Hematopoietic multipotent progenitor cell treated with erythropoietin and hydrocortisone succinate and interleukin-3 and kit ligand, for 8 days (in vitro differentiated cells): Measurements from ENCODE around the gene DENND1A.
"Not testable (repeated sequence)": the region's sequence is repeated elsewhere in the genome, so short reads cannot be mapped to it uniquely, and the experiment has no call there.

Experiments
- DNase-seq: peaks from one replicate; pipeline ENCODE4 v3.0.0-alpha.2; 2015

Gene DENND1A

DNA sequence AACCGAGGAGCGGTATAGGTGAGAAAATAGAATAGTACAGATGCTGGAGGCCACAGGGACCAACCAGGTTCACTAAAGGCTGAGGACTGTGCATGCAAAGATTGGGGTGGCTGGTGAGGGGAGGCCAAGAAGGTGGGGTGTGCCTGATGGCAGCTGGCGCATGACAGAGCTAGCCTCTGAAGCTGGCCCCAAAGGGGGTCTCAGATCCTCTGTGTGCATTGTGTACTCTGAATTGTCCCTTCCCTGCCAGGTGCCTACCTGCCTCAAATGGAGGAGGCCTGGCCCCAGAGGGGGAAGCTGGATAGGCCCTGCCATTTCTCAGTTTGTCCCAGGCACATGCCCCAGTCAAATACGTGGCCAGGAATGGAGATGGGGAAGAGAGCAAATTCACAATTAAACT lies 510.8 kb downstream of the DENND1A start:
- no peak for DNase-seq

DNA sequence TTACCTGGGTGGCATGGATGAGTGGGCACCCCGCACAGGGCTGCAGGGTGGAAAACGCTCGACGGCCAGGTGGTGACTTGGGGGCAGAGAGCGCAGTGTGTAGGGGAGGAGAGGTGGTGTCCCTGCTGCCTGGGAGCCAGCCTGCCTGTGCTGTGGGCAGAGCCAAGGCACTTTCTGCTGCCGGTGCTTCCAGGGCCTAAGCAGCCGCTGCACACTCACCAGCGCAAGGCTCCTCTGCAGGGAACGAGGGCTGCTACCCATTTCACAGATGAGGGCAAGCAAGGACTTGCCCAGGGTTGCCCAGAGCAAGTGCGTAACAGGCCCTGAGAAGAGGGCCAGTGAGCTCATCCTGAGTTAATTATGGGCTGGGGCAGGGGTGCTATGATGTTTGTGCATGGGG lies 511.4 kb downstream of the DENND1A start:
- no peak for DNase-seq

DNA sequence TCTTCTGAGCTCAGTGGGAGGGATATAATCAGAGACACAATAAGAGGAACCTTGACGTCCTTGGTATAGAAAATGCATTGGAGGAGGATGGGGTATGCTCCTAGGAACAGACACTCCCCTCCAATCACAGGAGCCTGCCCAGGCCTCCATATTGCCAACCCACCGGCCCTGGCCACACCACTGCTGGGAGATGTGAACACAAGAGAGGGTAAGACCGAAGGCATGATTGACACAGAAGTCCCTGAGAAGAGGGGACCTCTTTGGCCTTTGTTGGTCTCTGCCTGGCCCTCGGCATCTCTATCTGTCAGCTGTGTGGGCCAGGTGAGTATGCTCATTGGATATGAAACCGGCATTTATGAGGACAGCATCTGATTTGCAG lies 511.9 kb downstream of the DENND1A start:
- no peak for DNase-seq

DNA sequence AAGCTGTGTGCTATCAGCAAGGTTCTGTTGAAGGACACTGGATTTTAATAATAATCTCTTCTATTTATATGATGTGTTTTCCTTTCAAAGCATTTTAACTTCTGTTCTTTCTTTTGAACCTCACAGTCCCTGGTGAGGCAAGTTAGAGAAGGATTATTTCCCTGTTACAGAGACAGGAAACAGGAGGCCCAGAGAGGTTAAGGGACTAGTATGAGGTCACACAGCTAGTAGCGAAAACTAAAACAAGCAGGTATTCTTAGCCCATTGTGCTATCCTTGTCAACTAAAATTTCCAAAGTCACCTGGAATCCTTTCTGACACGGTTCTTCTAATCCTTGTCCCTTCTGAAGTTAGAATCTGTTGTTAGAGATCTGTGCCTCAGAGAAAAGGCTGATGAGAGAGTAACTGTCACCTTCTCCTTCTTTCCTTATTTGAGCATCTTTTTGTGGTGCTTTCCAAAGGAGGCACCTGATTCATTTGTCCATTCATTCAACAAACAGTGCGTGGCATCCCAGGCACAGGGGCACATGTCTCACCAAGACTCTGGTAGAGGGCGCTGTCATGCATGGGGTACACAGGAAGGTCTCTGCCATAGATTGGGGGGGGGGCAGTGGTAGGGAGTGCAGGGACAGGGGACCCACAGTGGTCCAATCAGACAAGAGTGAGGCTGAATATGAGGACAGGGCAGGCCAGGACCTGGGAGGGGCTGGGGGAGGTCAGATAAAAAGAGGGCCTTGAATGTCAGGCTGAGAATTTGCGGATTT lies 512.5 kb downstream of the DENND1A start:
- DNase-seq: no peak

DNA sequence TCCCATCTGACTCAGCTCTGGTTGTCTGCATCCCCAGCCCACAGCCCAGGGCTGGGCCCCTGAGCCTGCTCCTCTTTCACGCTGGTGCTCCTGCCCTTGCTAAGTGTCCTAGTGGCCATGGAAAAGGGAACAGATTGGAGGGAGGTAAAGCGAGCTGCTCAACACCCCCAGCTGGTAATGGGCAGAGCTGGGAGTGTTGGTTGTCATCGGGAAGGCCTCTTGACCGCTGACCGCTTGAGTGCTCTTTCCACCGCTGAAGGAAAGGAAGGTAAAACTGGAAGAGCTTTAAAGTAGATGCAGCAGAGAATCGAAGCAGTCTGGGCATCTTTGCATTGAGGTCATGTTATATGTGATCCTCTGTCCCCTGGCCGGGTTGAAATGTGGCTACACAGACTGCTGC lies 513.8 kb downstream of the DENND1A start:
- no peak for DNase-seq

DNA sequence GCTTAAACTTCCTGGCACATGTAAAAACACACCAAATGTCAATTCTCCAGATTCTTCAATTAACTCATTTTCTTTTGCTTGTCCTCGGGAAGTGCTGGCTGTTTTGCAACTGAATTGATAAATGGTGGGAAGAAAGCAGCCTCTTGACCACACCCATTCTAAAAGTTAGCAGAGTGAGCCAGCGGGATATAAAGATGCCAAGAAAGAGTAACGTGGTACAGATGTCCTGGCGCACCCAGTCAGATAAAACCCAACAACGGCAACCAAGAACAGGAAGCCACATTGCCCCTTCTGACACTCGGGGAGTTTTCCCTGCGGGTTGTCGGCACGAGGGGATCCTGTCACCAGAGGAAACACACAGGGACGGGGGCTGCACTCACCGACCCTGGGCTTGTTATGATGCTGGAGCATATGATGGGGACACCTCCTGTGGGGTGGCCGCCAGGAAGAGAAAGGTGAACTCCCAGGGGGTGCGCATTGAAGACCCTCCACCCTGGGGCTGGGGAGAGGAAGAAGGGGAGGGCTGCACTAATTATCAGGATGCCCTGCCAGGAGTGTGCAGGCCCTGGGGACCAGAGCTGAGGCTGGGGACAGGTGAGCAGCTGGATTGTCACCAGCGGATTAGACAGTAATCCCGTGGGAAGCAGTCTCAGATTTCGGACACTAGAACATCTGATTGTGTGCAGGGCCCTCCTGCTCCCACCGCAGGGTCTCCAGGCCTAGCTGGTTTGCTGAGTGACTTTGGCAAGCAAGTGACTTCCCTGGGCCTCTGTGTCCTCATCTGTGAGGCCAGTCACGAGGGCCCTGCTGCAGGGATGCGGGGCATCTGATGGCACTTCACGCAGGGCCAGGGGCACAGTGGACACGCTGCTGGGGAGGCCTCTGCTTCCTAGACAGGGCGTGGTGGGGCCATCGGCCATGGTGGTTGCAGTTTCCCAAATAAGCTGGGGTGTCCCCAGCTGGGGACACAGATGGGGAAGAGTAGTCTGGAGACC lies 514.7 kb downstream of the DENND1A start:
- DNase-seq: peak; percentile 70

DNA sequence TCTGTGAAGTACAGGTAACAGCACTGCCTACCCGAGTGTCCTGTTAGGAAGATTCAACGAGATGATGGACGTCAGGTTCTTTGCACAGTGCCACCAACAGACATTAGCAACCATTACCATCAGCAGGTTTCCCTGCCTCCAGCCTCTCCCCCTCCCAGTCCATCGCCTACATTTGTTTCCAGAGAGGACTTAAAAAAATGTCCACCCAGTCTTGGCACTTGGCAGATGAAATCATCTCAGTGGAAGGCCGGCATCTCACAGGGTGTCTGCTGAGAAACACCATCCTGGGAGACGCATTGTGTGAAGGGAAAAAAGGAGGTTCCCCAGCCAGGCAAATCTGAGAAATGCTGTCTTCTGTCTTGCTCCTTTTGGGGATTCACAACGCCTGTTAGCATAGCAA lies 515.7 kb downstream of the DENND1A start:
- no peak for DNase-seq

DNA sequence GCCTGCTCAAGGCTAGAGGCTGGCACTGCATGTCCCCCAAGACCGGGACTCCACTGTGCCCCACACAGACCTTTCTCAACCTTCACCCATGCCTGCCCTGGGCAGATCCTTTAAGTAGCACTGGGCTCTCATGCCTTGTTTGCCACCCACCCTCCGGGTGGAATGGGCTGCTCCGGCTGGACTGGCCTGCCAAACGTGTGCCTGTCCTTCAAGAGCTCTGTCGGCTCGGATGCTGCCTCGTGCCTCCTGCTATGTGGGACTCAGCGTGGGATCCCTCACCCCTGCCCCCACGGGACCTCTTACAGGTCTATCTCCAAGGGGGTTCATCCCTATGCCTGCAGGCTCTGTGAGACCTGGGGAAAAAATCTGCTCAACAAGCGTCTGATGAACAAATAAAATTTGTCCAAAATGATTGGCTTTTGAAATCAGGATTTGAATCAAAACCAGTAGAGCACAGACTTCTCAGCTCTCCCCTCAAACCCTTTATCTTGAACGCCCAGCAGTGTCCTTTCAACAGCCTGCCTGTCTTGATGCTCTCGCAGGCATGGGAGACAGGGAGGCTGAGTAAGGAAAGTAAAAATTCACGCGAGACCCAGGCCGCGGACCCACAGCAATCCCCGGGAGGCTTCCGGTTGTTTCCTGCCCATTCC lies 517.6 kb downstream of the DENND1A start:
- DNase-seq: no peak

DNA sequence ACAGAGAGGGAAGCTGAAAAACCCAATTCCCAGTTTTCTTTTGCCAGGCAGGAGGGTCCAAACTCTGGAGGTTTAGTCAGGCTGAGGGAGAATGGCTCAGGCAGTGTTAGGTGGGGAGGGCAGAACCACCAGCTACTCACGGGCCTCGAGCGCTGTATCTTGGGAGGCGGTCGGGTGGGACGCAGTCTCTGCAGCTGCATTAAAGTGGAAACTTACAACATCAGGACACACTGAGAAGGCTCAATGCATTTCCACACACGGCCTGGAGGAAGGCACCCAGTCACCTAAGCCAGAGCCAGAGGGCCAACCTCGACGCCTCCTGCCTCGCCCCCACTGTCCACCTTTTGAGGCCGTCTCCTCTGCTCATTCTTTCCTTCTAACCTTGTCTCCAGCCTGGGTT lies 518.3 kb downstream of the DENND1A start:
- no peak for DNase-seq

DNA sequence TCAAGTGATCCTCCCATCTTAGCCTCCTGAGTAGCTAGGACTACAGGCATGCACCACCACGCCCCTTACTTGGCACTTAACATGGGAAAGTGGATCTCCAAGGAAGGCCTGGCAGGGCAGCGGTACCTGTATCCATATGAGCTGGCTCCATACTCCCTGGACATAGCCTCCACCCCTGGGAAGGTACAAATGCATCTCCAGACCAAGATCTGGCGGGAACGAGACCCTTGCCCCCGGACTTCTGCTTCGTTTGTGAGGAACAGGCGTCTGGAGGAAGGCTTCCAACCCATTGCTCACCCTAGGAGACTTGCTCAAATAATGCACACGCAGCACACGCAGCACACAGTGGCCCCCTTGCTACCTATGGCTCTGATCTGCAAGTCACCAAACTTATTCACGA lies 518.7 kb downstream of the DENND1A start:
- no peak for DNase-seq

DNA sequence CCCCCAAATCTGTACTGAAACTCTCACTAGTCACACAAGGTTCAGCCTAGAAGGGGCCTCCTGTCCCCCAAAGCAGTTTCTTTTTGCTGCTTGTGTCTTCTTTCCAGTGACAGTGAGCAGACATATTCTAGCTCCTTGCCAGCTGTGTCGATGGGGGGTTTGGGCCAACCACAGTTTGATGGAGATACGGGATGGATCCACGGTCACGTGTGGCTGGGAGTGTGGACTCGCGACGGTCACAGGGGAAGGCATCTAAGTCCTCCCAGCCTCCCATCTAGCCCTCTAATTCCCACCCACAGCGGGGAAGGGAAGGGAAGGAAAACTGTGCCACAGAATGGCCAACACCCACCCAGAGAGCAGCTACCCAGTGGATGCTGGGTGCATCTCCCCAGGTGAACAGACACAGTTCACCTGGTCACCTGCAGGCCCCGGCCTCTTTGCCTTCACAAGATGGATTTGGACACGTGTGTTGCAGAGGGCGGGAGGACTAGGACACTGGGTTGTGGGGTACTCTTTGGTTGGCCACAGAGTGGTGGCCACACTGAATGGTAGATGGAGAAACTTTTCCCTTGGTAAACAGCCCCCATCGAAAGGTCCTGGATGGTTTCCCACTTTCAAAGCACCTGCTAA lies 519.5 kb downstream of the DENND1A start:
- DNase-seq: no peak

DNA sequence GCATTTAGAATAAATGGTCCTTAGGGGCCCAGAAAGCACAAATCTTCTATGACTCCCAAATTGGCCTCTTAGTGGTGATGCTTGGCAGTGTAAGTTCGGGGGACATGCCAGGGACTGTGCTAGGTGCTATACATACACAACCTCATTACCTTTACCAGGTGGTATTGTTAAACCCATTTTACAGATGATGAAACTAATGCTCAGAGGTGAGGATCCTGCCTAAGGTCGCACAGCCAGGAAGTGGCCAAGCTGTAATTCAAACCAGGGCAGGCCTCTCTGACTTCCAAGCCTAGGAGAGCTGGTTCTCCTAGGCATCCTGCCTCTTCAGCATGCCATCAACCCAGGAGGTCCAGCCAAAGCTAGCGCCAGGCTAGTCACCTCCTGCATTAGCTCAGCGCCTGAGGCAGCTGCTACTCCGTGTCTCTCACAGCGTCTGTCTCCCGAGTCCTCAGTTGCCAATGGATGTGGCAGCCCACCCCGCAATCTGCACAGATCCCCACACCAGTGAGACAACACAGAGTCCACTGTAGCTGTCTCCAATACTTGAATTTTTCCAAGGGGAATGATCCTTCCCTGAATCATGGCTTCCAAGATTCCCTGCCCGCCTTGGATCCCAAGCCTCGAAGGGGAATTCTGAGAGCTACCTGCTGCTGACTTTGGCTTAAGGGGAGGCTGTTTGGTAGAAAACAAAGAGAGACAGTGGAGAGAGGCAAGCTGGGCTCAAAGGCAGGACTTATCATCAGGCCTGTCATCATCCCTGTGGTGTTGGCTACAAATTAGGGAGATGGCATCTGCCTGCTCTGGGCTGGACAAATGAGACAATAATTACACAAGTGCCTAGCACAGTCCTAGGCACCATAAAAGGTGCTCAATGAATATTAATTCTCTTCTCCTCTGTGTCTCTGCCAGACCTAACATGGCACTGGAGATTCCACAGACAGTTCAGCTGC lies 521.3 kb downstream of the DENND1A start:
- DNase-seq: no peak

DNA sequence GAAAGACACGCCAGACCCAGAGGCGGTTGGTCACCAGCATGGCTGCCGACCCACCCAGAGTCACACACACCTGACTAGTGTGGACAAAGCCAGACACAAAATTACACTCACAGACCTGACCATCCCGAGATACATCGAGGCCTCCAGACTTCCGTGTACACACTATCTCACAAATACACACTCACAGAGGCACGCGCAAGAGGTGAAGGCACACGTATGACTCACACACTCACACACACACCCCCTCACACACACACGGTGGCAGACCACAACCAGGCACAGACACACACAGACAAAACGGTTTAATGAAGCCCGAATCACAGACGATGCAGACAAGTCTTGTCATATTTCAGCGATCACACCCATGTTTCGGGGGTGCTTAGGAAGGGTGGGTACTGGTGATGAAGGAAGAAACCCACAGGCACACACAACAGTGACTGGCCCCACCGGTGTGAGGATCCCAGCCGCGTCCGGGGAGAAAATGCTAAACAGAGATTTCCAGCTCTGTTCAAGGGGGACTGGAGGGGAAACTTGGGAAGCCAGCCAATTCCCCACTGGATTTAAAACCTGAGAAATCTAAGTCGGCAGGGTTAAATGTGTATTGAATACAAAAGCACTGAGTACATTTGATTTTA lies 522.6 kb downstream of the DENND1A start:
- DNase-seq: no peak

DNA sequence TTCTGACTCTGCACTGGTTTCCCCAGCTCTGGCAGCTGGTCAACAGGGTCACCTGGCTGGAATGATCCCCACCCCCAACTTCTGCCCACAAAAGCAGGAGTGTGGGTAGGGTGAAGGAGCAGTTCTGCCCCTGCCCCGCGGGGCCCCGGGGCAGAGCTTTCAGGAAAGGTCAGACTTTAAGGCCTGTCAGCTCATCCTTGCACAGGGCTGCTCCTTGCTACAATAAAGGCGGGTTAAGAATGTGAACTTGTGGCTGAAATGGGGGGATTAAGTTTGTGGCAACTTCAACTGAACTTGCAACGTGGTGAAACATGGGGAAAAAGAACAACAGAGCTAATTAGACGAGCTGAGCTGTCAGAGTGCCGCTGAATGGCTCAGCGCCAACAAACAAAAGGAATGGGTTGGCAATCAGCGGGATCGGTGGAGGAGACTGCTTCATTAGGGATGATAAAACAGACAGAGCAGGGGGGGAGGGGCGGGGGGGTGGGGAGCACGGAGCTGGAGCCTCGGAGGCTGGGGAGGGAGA lies 523.2 kb downstream of the DENND1A start:
- no peak for DNase-seq

DNA sequence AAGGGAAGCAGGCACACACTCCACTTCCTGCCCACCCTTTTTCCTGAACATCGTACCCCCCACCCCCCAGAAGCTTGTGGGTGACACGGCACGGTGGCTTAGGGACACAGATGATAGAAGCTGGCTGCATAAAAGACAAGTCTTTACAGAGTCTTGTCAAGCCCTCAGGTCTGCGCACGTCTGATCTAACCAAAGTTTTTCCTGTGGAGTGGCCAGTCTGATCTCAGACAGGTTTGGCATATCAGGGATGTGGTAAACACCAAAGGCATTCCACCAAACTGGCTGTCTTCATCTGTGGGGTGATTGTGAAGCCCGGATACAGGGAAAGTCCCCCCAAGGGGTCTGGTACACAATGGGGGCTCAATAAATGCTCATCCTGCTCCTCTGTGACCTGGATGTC lies 523.9 kb downstream of the DENND1A start:
- no peak for DNase-seq

DNA sequence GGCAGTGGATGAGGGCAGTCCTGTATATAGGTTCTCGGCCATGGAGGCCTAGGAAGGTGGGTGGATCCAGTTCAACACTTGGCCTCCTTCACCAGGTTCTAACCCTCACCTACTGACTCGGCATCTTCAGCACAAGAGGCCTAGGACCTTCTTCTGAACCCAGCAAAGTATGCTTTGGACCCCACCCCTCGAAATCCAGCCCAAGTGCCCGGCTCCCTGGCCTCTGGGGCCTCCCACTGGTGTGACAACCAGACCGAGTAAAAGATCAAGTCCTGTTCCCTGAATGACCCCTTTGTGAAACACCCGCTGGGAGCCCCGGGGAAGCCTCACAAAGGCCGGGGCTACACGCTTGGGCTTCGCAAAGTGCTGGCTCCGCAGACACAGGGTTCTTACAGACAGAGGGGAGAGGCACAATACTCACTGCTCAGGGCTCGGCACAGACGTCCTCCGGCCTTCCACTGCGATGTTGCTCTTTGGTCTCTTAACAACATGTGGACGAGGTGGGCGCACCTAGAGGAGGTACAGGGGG lies 526.9 kb downstream of the DENND1A start:
- DNase-seq: no peak

DNA sequence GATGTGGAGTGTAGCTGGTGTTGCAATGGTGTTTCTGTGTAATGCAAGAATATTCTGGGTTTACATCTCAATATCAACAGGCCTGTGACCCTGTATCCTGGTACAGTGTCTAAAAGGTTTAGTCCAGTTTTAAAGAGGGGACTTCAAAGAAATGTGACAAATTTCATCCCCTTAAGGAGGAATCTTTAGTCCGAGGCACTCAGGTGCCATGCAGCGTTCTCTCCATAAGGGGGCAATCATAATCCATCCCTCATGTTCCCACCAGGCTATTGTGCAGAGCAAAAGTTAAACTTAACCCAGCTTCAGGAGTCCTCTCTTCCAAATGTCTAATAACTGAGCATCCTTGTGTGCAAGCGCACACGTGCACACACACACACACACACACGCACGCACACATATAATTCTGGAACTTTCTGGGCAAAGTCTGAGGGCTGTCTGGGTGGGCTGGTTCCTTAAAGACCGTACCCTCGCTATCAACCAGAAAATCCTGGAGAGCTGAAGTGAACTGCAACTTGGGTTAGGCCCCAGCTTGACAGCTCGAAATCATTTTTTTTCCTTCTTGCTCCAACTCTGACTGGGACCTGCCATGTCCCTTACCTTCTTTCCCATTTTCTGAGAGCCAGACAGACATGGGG lies 527.9 kb downstream of the DENND1A start:
- peak; percentile 56 for DNase-seq

DNA sequence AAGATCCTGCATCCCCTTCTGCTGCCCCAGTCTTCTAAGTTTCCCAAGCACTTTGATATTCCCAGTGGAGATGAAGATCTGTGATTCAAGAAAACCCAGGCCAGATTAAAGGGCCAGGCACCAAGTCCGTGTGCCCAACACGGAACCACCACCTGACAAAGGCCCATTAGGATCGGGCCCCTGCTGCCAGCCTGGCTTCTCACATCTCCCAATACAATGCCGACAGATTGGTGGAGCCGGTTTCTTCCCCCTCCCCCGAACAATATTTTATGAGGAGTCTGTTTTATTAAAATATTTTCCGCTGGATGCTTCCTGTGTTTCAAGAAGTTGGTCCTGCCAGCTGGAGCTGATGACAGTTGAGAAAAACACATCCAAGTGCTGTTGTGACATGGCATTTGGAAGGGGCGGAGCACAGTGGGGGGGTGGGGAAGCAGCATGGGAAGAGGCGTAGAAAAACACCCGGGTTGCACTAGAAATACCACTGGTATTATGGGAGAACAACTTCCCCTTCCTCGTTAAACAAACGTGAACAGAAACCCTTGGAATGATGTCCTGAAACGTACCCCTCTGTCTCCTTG lies 528.9 kb downstream of the DENND1A start:
- DNase-seq: no peak

DNA sequence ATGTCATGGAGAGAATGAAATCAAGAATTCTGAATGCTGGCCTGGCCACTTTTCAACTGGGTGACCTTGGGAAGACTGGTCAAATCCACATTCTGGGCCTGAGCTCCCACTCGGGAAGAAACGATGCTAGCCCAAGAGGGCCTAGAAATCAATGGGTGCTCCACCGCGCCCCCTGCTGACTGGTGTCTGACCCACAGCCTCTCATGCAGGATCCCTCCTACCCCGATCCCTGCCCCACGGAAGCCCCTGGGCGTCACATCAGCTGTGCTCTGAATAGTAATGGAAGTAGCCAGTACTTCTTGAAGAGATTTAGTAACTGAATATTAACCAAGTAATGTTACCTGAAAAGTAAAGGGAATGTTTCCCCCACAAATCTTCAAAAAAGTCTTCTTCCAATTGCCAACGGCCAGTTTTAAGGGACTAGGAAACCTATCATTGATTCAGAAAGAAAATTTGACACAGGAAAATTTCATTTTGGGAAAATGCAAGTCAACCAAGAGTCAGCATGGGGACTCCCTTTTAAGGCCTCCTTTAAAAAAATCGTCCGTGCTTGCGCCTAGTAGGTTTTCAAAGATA lies 530.0 kb downstream of the DENND1A start:
- DNase-seq: peak; percentile 37

DNA sequence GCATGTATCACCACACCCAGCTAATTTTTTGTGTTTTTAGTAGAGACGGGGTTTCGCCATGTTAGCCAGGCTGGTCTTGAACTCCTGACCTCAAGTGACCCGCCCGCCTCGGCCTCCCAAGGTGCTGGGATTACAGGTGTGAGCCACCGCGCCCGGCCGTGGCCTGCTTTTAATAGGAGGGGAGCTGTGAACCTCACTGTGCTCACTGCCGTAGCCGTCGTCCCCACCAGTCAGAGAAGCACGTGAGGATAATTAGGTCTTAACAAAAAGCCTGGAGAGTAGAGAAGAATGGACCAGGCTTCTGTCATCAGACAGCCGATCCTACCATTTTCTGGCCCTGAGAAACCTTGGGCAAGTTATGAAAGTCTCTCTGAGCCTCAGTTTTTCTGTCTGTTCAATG lies 531.0 kb downstream of the DENND1A start:
- not testable (repeated sequence) for DNase-seq
